ENCODE measurements around the gene PLIN5.

PLIN5 gene

GRCh38 chr19:4523306-4524110, 11.5 kb downstream of the PLIN5 start:
- no peak for DNase-seq (ENCODE audit: extremely low read depth in 1 of 2, low read depth in 1 of 2)

- DNase-seq (ENCODE audit: extremely low read depth in 1 of 2, low read depth in 1 of 2), result no peak
Observed at GRCh38 chr19:4522291-4523002, 12.6 kb downstream of the PLIN5 start.

GRCh38 chr19:4521888-4522242, 13.2 kb downstream of the PLIN5 start:
- no peak for DNase-seq (ENCODE audit: extremely low read depth in 1 of 2, low read depth in 1 of 2)

- no peak for DNase-seq (ENCODE audit: extremely low read depth in 1 of 2, low read depth in 1 of 2)
Observed at GRCh38 chr19:4521170-4521887, 13.7 kb downstream of the PLIN5 start.

- no peak for DNase-seq (ENCODE audit: extremely low read depth in 1 of 2, low read depth in 1 of 2)
Observed at GRCh38 chr19:4519521-4520277, 15.3 kb downstream of the PLIN5 start.

- DNase-seq (ENCODE audit: extremely low read depth in 1 of 2, low read depth in 1 of 2), result no peak
Observed at GRCh38 chr19:4519172-4519496, 15.9 kb downstream of the PLIN5 start.

- no peak for DNase-seq (ENCODE audit: extremely low read depth in 1 of 2, low read depth in 1 of 2)
Observed at GRCh38 chr19:4518345-4519171, 16.5 kb downstream of the PLIN5 start, which contains the start of gene PLIN4. Gene PLIN4 (minus strand): TSS chr19:4518486. CDS start chr19:4518272, 214 bp downstream.

- DNase-seq (ENCODE audit: extremely low read depth in 1 of 2, low read depth in 1 of 2), result no peak
Observed at GRCh38 chr19:4517451-4518057, 17.5 kb downstream of the PLIN5 start.

- no peak for DNase-seq (ENCODE audit: extremely low read depth in 1 of 2, low read depth in 1 of 2)
Observed at GRCh38 chr19:4516939-4517300, 18.1 kb downstream of the PLIN5 start.

- no peak for DNase-seq (ENCODE audit: extremely low read depth in 1 of 2, low read depth in 1 of 2)
Observed at GRCh38 chr19:4516199-4516938, 18.7 kb downstream of the PLIN5 start.

- no peak for DNase-seq (ENCODE audit: extremely low read depth in 1 of 2, low read depth in 1 of 2)
Observed at GRCh38 chr19:4515732-4516131, 19.3 kb downstream of the PLIN5 start.

- DNase-seq (ENCODE audit: extremely low read depth in 1 of 2, low read depth in 1 of 2), result no peak
Observed at GRCh38 chr19:4513248-4513647, 21.8 kb downstream of the PLIN5 start.

GRCh38 chr19:4512070-4512469, 23.0 kb downstream of the PLIN5 start:
- no peak for DNase-seq (ENCODE audit: extremely low read depth in 1 of 2, low read depth in 1 of 2)

GRCh38 chr19:4511300-4512054, 23.5 kb downstream of the PLIN5 start:
- no peak for DNase-seq (ENCODE audit: extremely low read depth in 1 of 2, low read depth in 1 of 2)

- no peak for DNase-seq (ENCODE audit: extremely low read depth in 1 of 2, low read depth in 1 of 2)
Observed at GRCh38 chr19:4510435-4511255, 24.4 kb downstream of the PLIN5 start.

GRCh38 chr19:4508698-4509097, 26.3 kb downstream of the PLIN5 start:
- DNase-seq (ENCODE audit: extremely low read depth in 1 of 2, low read depth in 1 of 2), result no peak

- no peak for DNase-seq (ENCODE audit: extremely low read depth in 1 of 2, low read depth in 1 of 2)
Observed at GRCh38 chr19:4507804-4508203, 27.2 kb downstream of the PLIN5 start.

GRCh38 chr19:4507150-4507452, 27.9 kb downstream of the PLIN5 start:
- DNase-seq (ENCODE audit: extremely low read depth in 1 of 2, low read depth in 1 of 2), result no peak
